T-helper 1 cell (primary cell): Measurements from ENCODE around the gene SNED1.
A peak's percentile ranks its signal among the peaks of the same experiment; 100 is the strongest.

Experiments used
- DNase-seq, 5 donors: peaks; one replicate each; pipeline ENCODE4 v3.0.0-alpha.2; 2012 to 2020

The SNED1 gene

GRCh38 chr2:241110607-241111439 is 112.4 kb downstream of the SNED1 start:
- DNase-seq, result no peak

GRCh38 chr2:241111440-241111805 is 113.0 kb downstream of the SNED1 start:
- DNase-seq, result peak in 1 of 5 donors; percentile 30

- DNase-seq, result no peak
These were observed 113.6 kb downstream of the SNED1 start for GRCh38 chr2:241112046-241112445.

GRCh38 chr2:241112592-241112991 is 114.2 kb downstream of the SNED1 start:
- peak in 2 of 5 donors; percentile 27 to 40 for DNase-seq

GRCh38 chr2:241114836-241115235 is 116.4 kb downstream of the SNED1 start:
- DNase-seq, result no peak

- DNase-seq, result no peak
These were observed 116.9 kb downstream of the SNED1 start for GRCh38 chr2:241115361-241115760.

GRCh38 chr2:241116606-241117560 is 118.5 kb downstream of the SNED1 start:
- DNase-seq, result no peak

- no peak for DNase-seq
These were observed 120.5 kb downstream of the SNED1 start for GRCh38 chr2:241118737-241119505.

- DNase-seq, result no peak
These were observed 122.0 kb downstream of the SNED1 start for GRCh38 chr2:241120440-241120839.

- DNase-seq, result no peak
These were observed 122.6 kb downstream of the SNED1 start for GRCh38 chr2:241121008-241121407.

- no peak for DNase-seq
These were observed 124.1 kb downstream of the SNED1 start for GRCh38 chr2:241122376-241123002.

- peak in 3 of 5 donors; percentile 45 to 65 (median 50) for DNase-seq
These were observed 125.6 kb downstream of the SNED1 start for GRCh38 chr2:241123816-241124536.

- DNase-seq, result no peak
These were observed 127.2 kb downstream of the SNED1 start for GRCh38 chr2:241125626-241126025.

- DNase-seq, result no peak
These were observed 127.8 kb downstream of the SNED1 start for GRCh38 chr2:241126201-241126611.

- no peak for DNase-seq
These were observed 128.4 kb downstream of the SNED1 start for GRCh38 chr2:241126771-241127202.

GRCh38 chr2:241128266-241128665 is 129.8 kb downstream of the SNED1 start:
- no peak for DNase-seq

- DNase-seq, result no peak
These were observed 130.9 kb downstream of the SNED1 start for GRCh38 chr2:241129086-241129871.

- no peak for DNase-seq
These were observed 131.9 kb downstream of the SNED1 start for GRCh38 chr2:241130316-241130715.

- no peak for DNase-seq
These were observed 133.1 kb downstream of the SNED1 start for GRCh38 chr2:241131531-241131930.
